K562 (cell line): Measurements from ENCODE around the gene GNAL. TPM values are rescaled to one million over a fixed set of nuclear protein-coding genes. Genes with fewer than 3 reads are reported as not detected.

Experiments
- ADNP ChIP-seq: fragments of 200-800 bp; sonication (Bioruptor generic); IDR thresholded peaks from 2 replicates; pipeline ENCODE4 v1.6.1; 2016; ENCODE audit warnings: missing genetic modification characterization, missing compliant biosample characterization
- CCAR2 ChIP-seq: fragments of 200-400 bp; formaldehyde crosslinking; IDR thresholded peaks from 2 replicates; pipeline ENCODE4 v1.6.1; 2017; ENCODE audit warnings: mild to moderate bottlenecking, low read depth, low read length
- MYBL2 ChIP-seq, 2 experiments: fragments of 450-650 bp in 1 of 2; sonication (generic) in 1 of 2; formaldehyde crosslinking in 1 of 2; IDR thresholded peaks; 2 replicates each; pipeline versions ENCODE4 v1.6.1 to v1.8.1; 2017 to 2022; ENCODE audit warnings: borderline replicate concordance in 1 of 2, inconsistent platforms in 1 of 2, low read depth in 1 of 2, mild to moderate bottlenecking in 1 of 2, missing genetic modification reagents in 1 of 2, moderate library complexity in 1 of 2
- SMARCC2 ChIP-seq: fragments of 450-650 bp; IDR thresholded peaks from 2 replicates; pipeline ENCODE4 v1.6.1; 2017; ENCODE audit warnings: antibody characterized with exemption, moderate library complexity, mild to moderate bottlenecking, low read depth
- TFAM ChIP-seq: fragments of 250-450 bp; sonication (Bioruptor Pico); conservative IDR thresholded peaks from 2 replicates; pipeline ENCODE4 v1.5.0; 2021; ENCODE audit warnings: mild to moderate bottlenecking, moderate library complexity
- ZNF76 ChIP-seq: fragments of 250-450 bp; sonication (Bioruptor Pico); IDR thresholded peaks from 2 replicates; pipeline ENCODE4 v1.4.0; 2020; ENCODE audit warnings: mild to moderate bottlenecking, moderate library complexity, borderline replicate concordance
- ZNF780A ChIP-seq: fragments of 250-450 bp; sonication (Bioruptor Pico); IDR thresholded peaks from 2 replicates; pipeline ENCODE4 v1.5.0; 2021; ENCODE audit warnings: mild to moderate bottlenecking
- ZNF830 ChIP-seq: fragments of 250-450 bp; sonication (Bioruptor Pico); IDR thresholded peaks from 2 replicates; pipeline ENCODE4 v1.5.0; 2021; ENCODE audit warnings: mild to moderate bottlenecking
- polyA plus RNA-seq, 8 experiments: library from polyadenylated mRNA; depleted of rRNA in 4 of 8; stranded (reverse) in 5 of 8; unstranded in 3 of 8; fragments of >200 nt; fragmentation: Nextera tagmentation in 2 of 8; fragmentation: Illumina TruSeq in 1 of 8; extraction: Ambion mirVana in 2 of 8; extraction: Trizol in 1 of 8; gene quantifications; 2 replicates each; pipeline versions ENCODE4 v1.2.1 to v1.2.3, GENCODE V29; 2011 to 2014; ENCODE audit warnings: inconsistent platforms in 1 of 8, missing spikeins in 1 of 8
- total RNA-seq, 7 experiments: library from RNA; depleted of rRNA in 6 of 7; stranded (reverse); fragments of >200 nt in 6 of 7; fragmentation: Illumina TruSeq in 2 of 7; extraction: Trizol in 2 of 7; gene quantifications; 2 replicates each; pipeline versions ENCODE4 v1.2.1 to v1.2.3, GENCODE V29; 2011 to 2021; ENCODE audit warnings: low replicate concordance in 1 of 7
- TF ChIP-seq, protein P1 (sequence below): fragments of 250-450 bp; sonication (Bioruptor Pico); IDR thresholded peaks from 2 replicates; pipeline ENCODE4 v1.4.0; 2020; ENCODE audit warnings: mild to moderate bottlenecking, moderate library complexity
- TF ChIP-seq, protein P2 (sequence below): fragments of 250-450 bp; sonication (Bioruptor Pico); IDR thresholded peaks from 2 replicates; pipeline ENCODE4 v1.5.0; 2021; ENCODE audit warnings: mild to moderate bottlenecking, moderate library complexity
- TF ChIP-seq, protein P3 (sequence below): sonication (generic); formaldehyde crosslinking; IDR thresholded peaks from 2 replicates; pipeline ENCODE4 v1.8.0; 2023; ENCODE audit warnings: mild to moderate bottlenecking, missing genetic modification reagents

The GNAL gene
- total and polyA plus RNA-seq, 9 of the 15 experiments (the other 6 are each of a cell fraction or from before 2014, with no cell fraction given) = under 0.01 to 0.10 (median 0.01) TPM; not detected in 5

DNA sequence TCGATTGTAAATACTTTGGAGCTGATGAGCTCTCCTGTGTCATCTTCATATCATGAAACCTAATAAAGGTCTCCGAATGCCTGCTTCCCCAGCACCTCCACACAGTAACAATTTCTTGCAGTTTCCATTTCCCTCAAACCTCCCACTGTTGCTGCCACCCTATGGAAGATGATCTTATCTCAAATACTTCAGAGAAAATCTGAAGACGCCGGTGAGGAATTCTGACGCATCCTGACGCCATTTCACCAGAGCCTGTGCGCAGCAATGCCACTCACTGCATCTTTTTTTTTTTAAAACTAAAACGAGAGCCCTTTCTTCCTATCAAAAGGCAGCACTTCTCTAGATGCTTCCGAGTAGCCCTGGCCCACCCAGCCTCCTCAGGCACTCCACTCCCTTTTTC lies 31.9 kb upstream of the GNAL start (continued):
- TF ChIP-seq ADNP (tag) (no peak), TFAM (CRISPR knock-in tag) (no peak), ZNF76 (CRISPR knock-in tag) (no peak), CCAR2 (no peak), SMARCC2 (no peak), MYBL2 (IDR thresholded peaks at IDR 0.05; ENCODE audit: low read depth) (no peak), MYBL2 (CRISPR knock-in tag; IDR thresholded peaks at IDR 0.05; ENCODE audit: borderline replicate concordance) (no peak), ZNF830 (CRISPR knock-in tag) (no peak), ZNF780A (no peak)
- TF ChIP-seq, protein P1, sequence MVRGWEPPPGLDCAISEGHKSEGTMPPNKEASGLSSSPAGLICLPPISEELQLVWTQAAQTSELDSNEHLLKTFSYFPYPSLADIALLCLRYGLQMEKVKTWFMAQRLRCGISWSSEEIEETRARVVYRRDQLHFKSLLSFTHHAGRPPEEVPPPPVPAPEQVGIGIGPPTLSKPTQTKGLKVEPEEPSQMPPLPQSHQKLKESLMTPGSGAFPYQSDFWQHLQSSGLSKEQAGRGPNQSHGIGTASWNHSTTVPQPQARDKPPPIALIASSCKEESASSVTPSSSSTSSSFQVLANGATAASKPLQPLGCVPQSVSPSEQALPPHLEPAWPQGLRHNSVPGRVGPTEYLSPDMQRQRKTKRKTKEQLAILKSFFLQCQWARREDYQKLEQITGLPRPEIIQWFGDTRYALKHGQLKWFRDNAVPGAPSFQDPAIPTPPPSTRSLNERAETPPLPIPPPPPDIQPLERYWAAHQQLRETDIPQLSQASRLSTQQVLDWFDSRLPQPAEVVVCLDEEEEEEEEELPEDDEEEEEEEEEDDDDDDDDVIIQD (CRISPR knock-in tag) = no peak
- TF ChIP-seq, protein P2, sequence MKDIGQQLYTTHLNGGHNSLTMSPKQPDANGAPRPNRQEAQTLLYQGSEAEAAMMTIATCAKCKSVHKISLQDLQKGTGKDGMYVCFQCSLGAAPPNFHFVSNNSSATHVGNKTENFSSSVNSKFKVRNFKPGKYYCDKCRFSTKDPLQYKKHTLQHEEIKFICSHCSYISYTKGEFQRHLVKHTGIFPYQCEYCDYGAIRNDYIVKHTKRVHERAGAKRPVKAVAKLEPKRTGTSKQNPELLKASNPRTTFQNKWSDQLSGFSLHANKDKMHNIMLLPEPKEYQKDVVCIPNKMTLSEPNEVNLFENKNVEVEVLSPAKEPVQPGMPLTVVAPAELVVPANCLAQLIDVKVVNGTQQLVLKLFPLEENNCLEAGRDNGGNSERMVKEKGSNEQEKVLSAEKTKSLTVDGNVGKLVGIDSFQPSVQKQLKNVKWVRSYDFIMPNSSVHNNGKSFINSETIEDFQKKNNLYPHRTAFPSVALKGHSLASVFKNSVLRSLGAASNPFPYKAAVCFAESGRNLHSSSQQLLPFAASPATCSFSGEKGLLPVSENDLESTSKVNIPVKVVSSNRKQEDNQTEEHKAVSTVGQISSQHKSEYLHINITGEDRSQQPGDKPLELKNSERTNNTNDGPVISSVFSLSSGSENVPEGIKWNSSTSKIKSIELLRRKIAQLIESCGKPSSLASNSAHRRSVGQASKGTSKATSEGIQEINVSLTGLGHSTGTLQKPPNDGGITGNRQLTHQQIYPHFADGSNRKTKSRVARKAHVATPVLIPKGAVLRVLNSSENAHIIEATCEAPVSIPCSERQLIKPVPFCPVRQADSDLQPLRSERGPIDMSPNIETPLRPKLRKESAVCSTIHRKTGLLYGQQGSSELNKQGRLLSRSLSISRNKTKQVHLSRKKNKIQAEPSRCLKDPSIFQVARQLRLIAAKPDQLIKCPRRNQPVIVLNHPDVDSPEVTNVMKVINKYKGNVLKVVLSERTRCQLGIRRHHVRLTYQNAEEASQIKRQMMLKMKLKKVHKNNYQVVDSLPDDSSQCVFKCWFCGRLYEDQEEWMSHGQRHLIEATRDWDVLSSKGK (CRISPR knock-in tag) = no peak
- TF ChIP-seq, protein P3, sequence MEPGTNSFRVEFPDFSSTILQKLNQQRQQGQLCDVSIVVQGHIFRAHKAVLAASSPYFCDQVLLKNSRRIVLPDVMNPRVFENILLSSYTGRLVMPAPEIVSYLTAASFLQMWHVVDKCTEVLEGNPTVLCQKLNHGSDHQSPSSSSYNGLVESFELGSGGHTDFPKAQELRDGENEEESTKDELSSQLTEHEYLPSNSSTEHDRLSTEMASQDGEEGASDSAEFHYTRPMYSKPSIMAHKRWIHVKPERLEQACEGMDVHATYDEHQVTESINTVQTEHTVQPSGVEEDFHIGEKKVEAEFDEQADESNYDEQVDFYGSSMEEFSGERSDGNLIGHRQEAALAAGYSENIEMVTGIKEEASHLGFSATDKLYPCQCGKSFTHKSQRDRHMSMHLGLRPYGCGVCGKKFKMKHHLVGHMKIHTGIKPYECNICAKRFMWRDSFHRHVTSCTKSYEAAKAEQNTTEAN (CRISPR knock-in tag) = no peak
